ENCODE results near the gene KRT14.
"Not testable (repeated sequence)": the region's sequence is repeated elsewhere in the genome, so short reads cannot be mapped to it uniquely, and the experiment has no call there.

The KRT14 gene

GRCh38 chr17:41623184-41623861, 36.6 kb upstream of the KRT14 start:
- not testable (repeated sequence) for DNase-seq (ENCODE audit: low read depth in 2 of 2)

- DNase-seq (ENCODE audit: low read depth in 2 of 2) = not testable (repeated sequence)
Measured at GRCh38 chr17:41622340-41623183, 35.9 kb upstream of the KRT14 start.

- no peak for DNase-seq (ENCODE audit: low read depth in 2 of 2)
Measured at GRCh38 chr17:41621916-41622315, 35.2 kb upstream of the KRT14 start.

GRCh38 chr17:41621435-41621817, 34.7 kb upstream of the KRT14 start:
- not testable (repeated sequence) for DNase-seq (ENCODE audit: low read depth in 2 of 2)

- DNase-seq (ENCODE audit: low read depth in 2 of 2) = no peak
Measured at GRCh38 chr17:41620583-41621434, 34.1 kb upstream of the KRT14 start.

GRCh38 chr17:41619927-41620582, 33.4 kb upstream of the KRT14 start:
- DNase-seq (ENCODE audit: low read depth in 2 of 2) = not testable (repeated sequence)

- no peak for DNase-seq (ENCODE audit: low read depth in 2 of 2)
Measured at GRCh38 chr17:41619036-41619926, 32.6 kb upstream of the KRT14 start.

GRCh38 chr17:41618341-41619035, 31.8 kb upstream of the KRT14 start:
- DNase-seq (ENCODE audit: low read depth in 2 of 2) = no peak

GRCh38 chr17:41617698-41618097, 31.0 kb upstream of the KRT14 start:
- DNase-seq (ENCODE audit: low read depth in 2 of 2) = no peak

GRCh38 chr17:41617136-41617535, 30.4 kb upstream of the KRT14 start:
- DNase-seq (ENCODE audit: low read depth in 2 of 2) = no peak

GRCh38 chr17:41616486-41616885, 29.8 kb upstream of the KRT14 start:
- DNase-seq (ENCODE audit: low read depth in 2 of 2) = not testable (repeated sequence)

- no peak for DNase-seq (ENCODE audit: low read depth in 2 of 2)
Measured at GRCh38 chr17:41615454-41615853, 28.8 kb upstream of the KRT14 start.

GRCh38 chr17:41614767-41615166, 28.1 kb upstream of the KRT14 start:
- DNase-seq (ENCODE audit: low read depth in 2 of 2) = not testable (repeated sequence)

- no peak for DNase-seq (ENCODE audit: low read depth in 2 of 2)
Measured at GRCh38 chr17:41614098-41614497, 27.4 kb upstream of the KRT14 start.

- no peak for DNase-seq (ENCODE audit: low read depth in 2 of 2)
Measured at GRCh38 chr17:41613277-41614082, 26.8 kb upstream of the KRT14 start.

GRCh38 chr17:41612376-41613160, 25.9 kb upstream of the KRT14 start, which contains the start of gene KRT16:
Gene KRT16 (minus strand): TSS chr17:41612767. CDS start chr17:41612688, 79 bp downstream.
- DNase-seq (ENCODE audit: low read depth in 2 of 2) = not testable (repeated sequence)

GRCh38 chr17:41610965-41611640, 24.4 kb upstream of the KRT14 start:
- DNase-seq (ENCODE audit: low read depth in 2 of 2) = no peak
